ENCODE measurements around the gene BRS3.
"Not testable (repeated sequence)": the region's sequence is repeated elsewhere in the genome, so short reads cannot be mapped to it uniquely, and the experiment has no call there.

The BRS3 gene

GRCh38 chrX:136487647-136488046 lies at the start of gene BRS3:
Gene BRS3 (plus strand): TSS chrX:136487947. CDS start chrX:136488115, 168 bp downstream.
- DNase-seq (ENCODE audit: low read depth), result no peak

DNA sequence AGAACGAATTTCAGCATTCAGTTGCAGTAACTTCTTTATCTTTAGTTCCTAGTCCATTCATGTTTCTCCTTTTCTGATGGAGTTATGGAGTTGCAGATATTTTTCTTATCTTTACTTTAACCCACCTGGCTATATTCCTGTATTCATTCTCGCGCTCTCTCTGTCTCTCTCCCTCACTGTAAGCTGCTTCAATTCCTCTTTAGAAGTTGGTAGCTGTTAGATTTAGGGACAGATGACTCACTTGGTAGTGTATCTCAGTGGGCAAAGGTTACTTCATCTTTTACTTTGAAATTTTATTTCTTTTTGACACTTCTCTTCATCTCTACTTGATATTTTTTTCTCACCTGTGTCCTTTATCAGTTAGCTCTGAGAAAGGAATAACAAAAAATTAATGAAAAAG lies 49.6 kb upstream of the BRS3 start:
- DNase-seq (ENCODE audit: low read depth), result no peak

- not testable (repeated sequence) for DNase-seq (ENCODE audit: low read depth)
Measured at GRCh38 chrX:136445674-136446073, 42.1 kb upstream of the BRS3 start.

DNA sequence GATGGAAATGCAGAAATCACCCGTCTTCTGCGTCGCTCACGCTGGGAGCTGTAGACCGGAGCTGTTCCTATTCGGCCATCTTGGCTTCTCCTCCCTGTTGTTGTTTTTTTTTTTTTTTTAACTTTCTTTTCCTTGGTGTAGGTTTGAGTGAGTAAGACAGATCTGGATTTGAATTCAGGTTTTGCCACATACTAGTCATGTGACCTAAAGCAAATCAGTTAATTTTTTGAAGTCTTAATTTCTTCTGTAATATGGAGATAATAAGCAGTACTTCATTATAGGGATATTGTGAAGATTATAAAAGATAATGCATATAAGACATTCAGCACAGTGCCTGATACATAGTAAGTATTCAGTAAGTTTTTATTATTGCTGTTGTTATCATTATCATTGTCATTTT lies 41.5 kb upstream of the BRS3 start:
- no peak for DNase-seq (ENCODE audit: low read depth)

- DNase-seq (ENCODE audit: low read depth), result no peak
Measured at GRCh38 chrX:136447308-136447707, 40.4 kb upstream of the BRS3 start.

DNA sequence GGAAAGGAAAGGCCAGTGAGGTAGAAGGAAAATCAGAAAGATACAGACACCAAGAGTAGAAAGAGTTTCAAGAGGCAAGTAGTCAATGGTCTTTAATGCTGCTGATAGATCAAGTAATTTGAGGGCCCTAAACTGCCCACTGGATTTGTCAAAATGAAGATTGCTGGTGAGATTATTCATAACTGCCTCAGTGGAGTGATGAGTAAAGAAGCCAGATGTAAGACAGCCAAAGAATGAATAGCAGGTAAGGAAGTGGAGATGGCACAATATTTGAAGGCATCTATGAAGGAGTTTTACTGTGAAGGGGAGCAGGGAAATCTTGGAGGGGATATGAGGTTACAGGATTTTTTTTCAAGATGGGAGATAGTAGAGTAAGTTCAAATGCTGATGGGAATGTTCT lies 39.8 kb upstream of the BRS3 start:
- DNase-seq (ENCODE audit: low read depth), result no peak

- no peak for DNase-seq (ENCODE audit: low read depth)
Measured at GRCh38 chrX:136450050-136450830, 37.5 kb upstream of the BRS3 start.

GRCh38 chrX:136452614-136453013 lies 35.1 kb upstream of the BRS3 start:
- DNase-seq (ENCODE audit: low read depth), result no peak

DNA sequence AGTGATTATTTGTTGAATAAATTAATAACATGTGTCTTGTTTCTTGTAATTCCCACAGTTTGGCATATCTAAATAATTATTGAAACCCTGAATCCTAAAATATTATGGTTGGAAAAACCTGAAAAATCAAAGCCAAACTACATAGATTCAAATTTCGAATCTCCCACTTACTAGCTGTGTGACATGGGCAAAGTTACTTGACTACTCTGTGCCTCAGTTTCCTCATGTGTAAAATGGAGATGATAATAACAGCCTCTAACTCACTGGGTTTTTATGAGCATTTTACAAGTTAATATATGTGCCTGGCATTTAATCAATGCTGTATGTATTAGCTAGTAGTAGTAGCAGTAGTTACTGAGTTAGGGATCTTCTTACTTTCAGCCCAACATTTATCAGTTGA lies 34.6 kb upstream of the BRS3 start:
- DNase-seq (ENCODE audit: low read depth), result no peak

DNA sequence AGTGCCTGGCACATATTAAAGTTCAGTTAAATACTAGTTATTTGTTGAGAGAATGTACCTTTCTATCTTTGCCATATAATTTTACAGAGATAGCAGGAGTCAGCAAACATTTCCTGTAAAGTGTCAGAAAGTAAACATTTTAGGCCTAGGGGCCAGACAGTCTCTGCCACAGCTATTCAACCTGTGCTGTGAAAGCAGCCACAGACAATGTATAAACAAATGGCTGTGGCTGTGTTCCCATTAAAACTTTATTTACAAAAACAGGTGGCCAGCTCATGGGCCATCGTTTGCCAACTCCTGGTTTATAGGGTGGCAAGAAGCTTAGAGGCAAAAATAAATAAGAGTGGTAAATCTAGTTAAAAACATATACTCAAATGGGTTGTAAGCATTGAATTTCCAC lies 34.0 kb upstream of the BRS3 start:
- no peak for DNase-seq (ENCODE audit: low read depth)

- DNase-seq (ENCODE audit: low read depth), result no peak
Measured at GRCh38 chrX:136456133-136456532, 31.6 kb upstream of the BRS3 start.

DNA sequence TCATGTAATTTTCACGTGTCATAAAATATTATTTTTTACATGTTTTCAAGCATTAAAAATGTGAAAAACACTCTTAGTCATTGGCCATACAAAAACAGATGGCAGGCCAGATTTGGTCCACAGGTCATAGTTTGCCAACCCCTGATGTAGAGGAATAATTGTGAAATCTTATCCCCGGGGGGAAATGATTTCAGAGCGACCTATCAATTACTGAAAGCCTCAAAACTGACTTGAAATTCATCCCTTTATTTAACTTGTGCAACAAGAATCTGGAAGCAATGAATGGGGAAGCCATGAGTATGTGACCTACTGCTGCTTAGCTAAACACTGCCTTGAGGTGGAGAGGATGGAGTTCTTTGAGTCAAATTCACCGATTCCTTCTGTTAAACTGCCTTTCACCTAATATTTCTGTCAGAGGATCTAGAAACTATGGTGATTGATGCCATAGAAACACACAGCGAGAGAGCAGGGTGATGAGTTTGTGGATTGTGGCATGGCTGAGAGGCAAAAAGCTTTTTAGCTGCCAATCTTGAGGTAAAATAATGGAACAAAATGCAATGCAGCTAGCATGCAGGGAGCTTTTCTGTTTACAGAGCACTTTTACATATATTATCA lies 30.3 kb upstream of the BRS3 start:
- DNase-seq (ENCODE audit: low read depth), result no peak

DNA sequence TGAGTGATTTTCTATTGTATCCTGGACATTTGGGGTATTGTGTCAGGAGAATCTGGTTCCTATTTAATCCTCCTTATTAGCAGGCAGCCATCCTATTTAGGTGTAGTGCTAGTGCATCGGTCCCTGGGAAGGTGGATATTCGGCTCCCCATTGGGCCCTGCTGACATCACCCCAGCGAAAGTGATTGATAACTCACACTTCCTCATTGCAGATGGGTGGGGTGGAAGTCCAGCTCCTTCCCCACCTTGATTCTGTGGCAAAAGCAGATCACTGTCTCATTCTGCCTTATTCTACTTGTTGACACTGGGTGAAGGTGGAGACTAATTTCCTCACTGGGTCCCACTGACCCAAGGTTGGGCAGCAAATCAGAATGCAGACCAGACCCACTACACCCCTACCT lies 23.2 kb upstream of the BRS3 start:
- DNase-seq (ENCODE audit: low read depth), result no peak

DNA sequence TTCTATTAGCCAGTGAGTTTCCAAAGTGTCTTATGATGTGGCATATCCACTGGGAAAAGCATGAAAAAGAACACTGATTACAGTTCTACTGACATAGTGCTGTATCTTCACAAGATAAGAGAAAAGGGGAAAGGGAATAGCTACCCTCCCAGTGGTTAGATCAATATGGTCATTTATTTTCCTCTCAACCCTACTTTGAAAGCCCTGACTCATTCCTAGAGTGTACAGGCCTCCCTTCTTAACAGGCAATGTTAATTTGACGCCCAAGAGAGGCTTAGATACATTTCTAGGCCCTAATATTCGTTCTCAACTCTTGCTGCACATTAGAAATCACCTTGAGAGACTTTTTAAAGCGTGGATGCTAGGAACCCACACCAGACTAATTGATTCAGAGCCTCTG lies 20.4 kb upstream of the BRS3 start:
- no peak for DNase-seq (ENCODE audit: low read depth)

- DNase-seq (ENCODE audit: low read depth), result no peak
Measured at GRCh38 chrX:136468391-136469103, 19.2 kb upstream of the BRS3 start.

DNA sequence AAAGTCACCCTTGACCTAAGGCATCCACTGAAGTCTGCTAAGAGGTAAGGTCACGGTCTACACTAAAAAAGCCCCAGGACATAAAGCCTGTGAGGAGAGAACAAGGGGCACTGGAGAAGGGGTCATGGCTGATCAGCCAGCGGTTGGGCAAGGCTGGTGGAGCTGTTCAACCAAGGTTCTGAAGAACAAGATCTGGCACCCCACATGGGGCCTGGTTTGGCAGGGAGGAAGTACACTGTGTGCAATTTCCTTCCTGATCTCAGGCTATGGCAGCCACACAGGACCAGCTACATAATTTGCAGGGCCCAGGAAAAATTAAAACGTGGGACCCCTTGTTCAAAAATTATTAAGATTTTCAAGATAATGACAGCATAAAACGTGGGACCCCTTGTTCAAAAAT lies 14.1 kb upstream of the BRS3 start:
- no peak for DNase-seq (ENCODE audit: low read depth)

DNA sequence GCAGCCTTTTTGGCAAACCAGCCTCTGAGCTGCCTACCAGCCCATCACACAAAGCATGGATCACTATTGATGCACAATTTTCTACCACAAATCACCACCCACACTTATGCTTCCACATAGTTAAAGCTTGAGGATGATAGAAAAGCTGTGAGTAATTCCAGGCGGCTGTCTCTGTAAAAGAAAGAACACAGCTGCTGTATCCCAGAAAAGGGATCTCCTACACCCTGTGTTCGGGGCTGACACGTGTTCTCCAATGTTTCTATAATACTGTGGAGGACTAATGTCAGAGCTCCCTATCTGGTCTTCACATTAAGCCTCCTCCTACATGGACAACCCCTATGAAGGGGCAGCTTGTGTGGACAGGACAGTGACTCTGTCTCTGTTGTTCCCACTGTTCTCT lies 12.5 kb upstream of the BRS3 start:
- DNase-seq (ENCODE audit: low read depth), result no peak

- no peak for DNase-seq (ENCODE audit: low read depth)
Measured at GRCh38 chrX:136476501-136476900, 11.2 kb upstream of the BRS3 start.

DNA sequence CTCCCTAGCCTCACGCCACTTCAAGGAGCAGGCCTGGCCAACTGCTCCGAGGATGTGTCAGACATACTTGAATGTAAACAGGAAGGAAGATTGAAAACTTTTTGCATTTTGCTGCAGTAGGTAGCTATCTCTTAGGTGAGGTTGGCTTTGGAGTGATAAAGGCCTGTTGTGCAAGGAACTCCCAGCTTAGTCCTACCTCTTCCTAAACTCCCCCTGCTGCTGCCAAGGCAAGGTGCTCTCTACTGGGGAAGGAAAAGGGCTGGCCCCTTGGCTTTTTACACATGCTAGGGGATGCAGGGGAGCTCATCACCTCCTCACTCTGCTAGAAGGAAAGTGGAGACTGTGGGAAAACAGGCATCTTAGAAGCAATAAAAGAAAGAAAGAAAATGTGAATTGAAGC lies 10.7 kb upstream of the BRS3 start:
- no peak for DNase-seq (ENCODE audit: low read depth)

- DNase-seq (ENCODE audit: low read depth), result no peak
Measured at GRCh38 chrX:136480383-136480782, 7.4 kb upstream of the BRS3 start.

- no peak for DNase-seq (ENCODE audit: low read depth)
Measured at GRCh38 chrX:136488706-136489105, 959 bp downstream of the BRS3 start.

GRCh38 chrX:136491832-136492231 lies 4.1 kb downstream of the BRS3 start:
- DNase-seq (ENCODE audit: low read depth), result no peak

DNA sequence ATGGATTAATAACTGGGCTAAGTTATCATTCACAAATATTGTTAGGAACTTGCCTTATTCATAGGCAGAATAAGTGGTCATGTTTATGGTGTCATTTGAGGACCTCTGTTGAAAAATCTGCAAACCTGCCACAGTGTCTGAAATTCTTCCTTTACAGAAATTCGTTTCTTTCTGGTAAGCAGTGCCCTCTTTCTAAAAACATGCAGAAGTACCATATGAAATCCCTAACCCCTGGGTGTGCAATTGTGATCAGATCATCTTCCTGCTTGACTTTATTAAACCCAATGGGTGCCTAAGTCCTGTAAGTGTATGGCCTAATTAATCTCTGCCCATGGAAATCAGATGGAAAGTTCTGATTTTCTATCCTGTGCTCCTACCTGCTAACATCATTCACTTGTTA lies 5.3 kb downstream of the BRS3 start:
- DNase-seq (ENCODE audit: low read depth), result no peak
